GM12872 (cell line): ENCODE results near the gene FGF8.

Experiments
- CTCF ChIP-seq: IDR thresholded peaks from 3 replicates; pipeline ENCODE4 v1.5.1; 2011; ENCODE audit warnings: low read depth, mild to moderate bottlenecking, low read length, moderate library complexity; ENCODE audit not compliant: insufficient read depth

FGF8 gene

GRCh38 chr10:101770331-101771215 is 5.3 kb downstream of the FGF8 start:
- no peak for TF ChIP-seq CTCF

- TF ChIP-seq CTCF: no peak
Observed at GRCh38 chr10:101769541-101770180, 6.3 kb downstream of the FGF8 start.

DNA sequence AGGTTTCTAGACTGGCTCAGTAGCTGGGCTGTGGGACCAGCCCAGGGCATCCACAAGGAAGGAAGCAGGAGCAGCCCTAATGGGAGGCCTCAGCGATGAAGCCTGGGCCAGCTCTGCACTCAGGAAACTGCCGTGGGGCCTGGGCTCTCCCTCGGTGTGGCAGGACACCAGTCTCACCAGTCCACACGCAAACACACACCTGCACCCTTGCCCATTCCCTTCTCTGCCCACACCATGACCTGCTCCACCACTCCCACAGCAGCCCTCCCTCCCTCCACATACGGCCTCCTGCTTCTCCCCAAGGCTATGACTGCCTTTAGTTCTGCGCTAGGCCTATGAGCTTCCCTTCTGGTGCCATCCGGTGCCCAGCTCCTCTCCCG is 7.1 kb downstream of the FGF8 start:
- TF ChIP-seq CTCF: no peak

GRCh38 chr10:101767966-101768790 is 7.7 kb downstream of the FGF8 start:
- no peak for TF ChIP-seq CTCF

- no peak for TF ChIP-seq CTCF
Observed at GRCh38 chr10:101767600-101767945, 8.3 kb downstream of the FGF8 start.

DNA sequence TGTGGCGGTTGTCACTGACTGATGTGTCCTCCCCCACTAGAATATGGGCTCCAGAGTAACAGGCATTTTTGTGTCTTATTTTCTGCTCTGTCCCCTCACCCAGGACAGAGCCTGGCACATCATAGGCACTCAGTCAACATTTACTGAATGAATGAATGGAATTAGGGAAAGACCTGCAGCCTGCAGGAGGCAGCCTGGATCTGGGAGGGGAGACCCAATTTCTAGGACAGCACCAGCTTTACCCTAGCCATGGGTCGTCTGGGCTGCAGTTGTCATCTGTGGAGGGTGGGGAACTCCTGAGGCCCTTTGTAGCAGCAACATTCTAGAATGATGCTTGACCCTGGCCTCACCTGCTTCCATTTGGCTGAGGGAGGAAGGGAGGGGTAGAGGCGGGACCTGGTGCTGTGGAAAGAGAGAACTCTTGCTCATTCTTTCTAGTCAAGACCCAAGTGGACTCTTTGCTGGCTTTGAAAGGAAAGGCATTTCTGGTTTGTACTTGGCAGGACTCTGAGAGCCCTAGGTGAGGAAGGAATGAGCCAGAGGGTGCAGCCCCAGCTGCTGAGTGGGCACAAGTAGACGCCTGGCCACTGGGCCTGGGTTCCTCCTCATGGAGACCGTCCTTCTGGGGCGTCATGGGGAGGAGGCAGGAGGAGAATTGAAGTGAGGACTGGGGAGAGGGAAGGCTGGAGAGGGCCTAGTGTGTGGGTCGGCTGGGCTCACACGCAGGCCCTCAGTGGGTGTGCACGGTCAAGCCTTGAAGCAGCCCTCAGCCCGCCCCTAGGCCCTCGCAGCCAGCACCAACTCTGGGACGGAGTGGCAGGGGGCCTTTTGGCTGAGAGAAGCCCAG is 8.9 kb downstream of the FGF8 start:
- TF ChIP-seq CTCF: no peak
